Inflammatory macrophage treated with lipopolysaccharide for 4 hours (primary cell): ENCODE data around the gene SMIM23.

Source experiments
- DNase-seq: peaks from one replicate; pipeline ENCODE4 v3.0.0-alpha.2; 2020

The SMIM23 gene

DNA sequence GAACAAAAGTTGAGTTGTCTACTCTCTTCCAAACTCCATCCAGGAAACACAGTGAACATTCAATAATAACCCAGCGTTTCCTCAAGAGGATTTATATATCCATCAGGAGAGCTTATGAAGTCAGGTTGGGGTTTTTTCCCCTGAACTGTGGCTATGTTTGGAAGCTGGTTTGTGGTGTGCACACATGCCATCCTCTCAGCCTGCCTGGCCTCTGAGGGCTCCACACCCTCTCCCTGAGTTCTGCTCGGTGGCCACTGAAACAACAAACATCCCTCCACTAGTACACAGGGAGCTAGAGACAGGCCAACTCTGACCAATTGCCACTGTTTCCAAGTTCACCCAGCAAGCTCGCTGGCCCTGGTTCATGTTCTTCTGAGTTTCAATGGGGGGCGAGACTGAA, 35.7 kb downstream of the SMIM23 start:
- no peak for DNase-seq

DNA sequence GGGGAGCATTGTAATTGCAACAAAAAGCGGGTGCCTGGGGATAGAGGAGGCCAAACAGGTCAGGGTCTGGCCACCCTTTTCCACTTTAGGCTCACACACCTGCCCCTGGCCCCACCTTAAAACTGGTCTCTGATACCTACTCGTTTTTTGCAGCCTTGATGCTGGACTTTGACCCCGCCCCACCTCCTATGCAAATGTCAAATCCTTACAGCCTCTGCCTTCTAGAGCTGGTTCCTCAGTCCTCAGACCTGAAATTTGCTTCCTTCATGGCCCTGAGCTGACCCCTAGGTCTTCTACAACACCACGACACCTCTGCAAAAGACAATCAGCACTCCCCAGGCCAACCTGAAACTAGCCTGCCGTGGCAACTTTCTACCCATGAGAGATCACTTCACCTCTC, 37.7 kb downstream of the SMIM23 start:
- no peak for DNase-seq

DNA sequence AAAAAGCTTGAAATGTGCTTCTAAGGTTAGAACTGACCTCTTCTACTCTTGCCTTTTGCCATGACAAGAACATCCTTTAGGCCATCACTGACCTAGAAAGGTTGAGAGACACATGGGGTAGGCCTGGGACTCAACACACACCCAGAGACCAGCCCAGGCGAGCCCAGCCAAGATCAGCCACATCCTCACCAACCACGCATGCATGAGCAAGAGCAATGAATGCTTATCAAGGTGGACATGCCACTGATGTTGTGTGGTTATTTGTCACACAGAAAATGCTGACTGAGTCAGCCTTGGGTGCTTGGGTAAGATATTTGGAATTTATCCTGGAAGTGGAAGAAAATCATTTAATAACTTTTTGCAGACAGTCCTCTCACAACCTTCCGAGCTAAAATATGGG, 39.4 kb downstream of the SMIM23 start:
- DNase-seq: no peak

DNA sequence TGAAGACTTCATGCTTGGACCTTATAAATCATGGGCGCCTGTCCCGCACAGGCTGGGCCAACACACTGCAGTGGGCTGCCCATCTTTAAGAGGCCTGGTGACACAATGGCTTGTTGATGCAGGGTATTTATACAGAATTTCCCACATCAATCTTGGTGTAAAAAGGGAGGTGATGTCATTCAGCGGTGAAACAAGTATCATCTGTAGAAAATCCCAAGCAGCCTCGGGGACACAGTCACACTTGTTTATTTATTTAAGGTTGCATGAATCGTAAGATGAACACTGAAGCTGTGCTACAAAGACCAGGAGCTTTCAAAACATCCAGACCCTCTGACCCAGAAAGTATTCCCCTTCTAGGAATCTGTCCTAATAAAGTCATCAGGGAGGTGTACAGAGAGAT, 40.5 kb downstream of the SMIM23 start:
- DNase-seq: no peak

DNA sequence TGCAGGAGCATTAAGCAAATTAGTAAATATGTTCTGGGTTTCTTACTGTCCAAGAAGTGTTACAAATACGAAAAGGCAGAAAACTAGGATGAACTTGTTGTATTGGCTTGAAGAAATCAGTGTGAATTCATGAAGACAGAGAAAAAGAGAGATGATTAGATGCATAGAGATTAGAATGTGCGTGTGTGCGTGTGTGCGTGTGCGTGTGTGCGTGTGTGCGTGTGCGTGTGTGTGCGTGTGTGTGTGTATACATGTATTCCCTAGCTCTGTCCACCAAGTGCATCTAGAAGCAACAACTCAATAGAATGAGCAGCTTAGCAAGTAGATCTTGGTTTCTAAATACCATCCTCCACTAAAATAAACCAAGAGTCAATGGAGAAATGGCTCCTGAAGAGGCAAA, 41.5 kb downstream of the SMIM23 start:
- no peak for DNase-seq

DNA sequence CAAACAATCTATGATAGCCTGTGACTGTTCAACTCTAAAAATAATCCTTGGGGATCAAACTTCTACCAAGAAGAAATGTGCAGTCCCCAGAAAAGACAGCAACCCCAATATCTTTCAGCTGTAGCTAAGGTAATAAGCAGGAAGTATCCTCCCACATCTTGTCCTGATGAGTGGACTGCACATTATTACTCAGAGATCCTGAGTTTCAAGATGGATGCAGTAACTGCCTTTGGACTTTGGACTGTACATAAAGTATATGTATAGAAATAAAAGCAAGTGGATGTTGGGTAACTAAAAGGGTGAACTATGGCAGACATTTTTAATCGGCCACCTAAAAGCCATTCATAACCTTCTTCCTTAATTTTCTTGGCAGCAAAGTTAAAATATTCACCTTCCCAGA, 45.1 kb downstream of the SMIM23 start:
- no peak for DNase-seq

DNA sequence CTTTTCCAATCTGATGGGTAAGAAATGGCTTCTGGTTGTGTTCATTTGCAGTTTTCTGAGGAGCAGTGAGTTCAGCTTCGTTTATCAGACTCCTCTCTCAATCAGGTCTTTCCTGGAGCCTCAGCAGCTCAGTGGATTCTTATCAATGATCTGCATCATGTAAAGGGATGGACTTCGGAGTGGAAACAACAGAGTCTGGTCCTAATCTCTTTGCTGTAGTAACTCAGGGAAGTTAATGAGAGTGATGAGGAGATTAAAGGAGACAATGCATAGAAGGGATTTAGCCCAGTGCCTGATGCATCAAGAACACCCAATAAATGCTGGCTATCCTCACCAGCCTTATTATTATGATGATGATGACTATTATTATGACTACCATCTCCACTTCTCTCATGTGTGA, 47.2 kb downstream of the SMIM23 start:
- DNase-seq: no peak

DNA sequence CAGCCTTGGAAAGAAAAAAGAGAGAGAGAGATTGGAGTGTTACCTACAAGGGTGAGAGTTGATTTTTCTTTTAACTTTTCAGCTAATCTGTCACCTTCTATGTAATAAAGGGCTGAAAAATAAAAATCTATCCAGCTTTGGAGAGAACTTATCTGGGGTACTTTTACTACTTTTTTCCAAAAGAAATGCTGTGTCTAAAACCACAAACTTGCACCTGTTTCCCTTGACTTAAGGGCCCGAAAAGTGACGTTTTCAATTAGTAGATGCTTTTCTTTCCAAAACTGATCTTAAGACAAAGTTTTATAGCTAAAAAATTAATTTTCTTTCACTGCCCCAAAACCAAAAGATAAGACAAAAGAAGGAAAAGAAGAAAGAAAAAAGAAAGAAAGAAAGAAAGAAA, 48.8 kb downstream of the SMIM23 start:
- no peak for DNase-seq

DNA sequence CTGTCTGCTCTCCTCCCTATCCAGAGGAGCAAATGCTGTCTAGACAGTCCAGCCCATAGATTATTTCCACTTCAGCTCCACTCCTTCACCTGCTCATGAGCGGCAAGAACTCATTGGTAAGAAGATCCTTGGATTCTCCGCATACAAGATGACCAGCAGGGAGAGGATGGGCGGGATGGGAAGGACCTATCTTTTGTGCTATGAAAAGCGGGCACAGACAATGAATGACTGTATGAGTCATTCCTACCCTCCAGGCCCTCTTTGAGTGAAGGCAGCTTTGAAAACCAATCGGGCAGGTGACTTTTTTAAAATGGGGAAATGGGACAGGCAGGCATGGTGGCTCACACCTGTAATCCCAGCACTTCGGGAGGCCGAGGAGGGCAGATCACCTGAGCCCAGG, 49.4 kb downstream of the SMIM23 start:
- no peak for DNase-seq

DNA sequence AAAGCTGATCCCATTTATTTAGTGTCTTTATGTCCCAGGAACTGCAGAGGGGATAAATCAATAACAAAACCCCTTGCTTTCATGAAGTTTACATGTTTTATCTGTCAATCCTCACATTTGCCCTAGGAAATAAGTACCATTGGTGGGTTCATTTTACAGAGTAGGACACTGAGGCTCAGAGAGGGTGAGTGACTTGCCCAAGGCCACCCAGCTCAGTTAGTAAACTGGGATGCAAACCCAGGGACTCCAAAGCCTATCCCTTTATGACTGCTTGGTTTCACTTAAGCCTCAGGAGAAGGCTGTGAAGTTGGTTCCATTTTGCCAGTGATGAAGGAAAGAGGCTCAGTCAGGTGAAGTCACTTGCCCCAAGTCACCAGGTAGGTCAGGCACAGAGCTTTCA, 51.9 kb downstream of the SMIM23 start:
- DNase-seq: no peak

DNA sequence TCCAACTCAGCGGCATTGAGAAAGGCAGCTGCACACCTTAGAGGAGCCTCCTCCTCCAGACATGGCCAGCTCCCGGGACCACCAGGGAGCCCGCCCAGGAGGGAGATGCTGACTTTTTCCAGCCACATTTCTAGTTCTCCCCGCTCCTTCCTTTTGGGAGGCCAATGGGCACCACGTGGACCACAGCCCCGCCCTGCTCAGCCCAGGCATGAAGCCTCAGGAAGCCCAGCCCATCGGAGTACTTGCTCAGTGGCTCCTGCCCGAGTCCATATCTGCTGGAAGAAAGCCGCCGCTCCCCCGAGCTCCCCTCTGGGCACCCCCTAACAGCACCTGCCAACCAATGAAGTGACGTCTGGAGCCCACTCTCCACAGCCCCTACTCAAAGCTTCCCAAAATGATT, 52.4 kb downstream of the SMIM23 start:
- no peak for DNase-seq

DNA sequence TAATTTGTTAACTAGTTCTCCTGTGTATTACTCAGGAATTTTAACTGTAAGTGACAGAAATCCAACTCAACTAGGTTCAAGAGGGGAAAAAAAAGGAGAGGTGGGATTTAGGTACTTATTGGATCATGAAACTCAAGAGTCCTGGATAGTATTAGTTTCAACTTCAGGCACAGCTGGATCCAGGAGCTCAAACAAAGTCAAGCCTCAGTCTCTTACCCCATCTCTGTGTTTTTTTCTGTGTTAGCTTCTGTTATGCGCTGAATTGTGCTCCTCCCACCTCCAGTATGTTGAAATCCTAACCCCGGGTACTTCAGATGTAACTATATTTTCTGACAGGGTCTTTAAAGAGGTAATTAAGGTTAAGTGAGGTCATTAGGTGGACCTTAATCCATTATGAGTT, 53.5 kb downstream of the SMIM23 start:
- DNase-seq: no peak

DNA sequence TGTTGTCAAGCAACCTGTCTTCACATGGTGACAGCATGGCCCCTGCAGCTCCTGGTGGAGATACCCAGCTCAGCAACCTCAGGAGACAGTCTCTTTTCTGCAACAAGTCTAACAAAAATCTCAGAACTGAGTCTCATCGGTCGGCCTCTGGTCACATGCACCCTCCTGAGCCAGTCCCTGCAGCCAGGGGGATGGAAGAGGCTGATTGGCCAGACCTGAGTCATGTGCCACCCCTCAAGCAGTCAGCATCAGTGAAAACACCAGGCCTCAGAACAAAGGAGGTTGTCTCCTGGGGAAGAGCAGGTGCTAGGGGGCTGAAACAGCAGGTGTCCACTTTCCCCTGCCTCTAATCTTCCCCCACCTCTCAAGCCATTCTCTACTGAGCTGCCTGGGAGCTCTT, 54.4 kb downstream of the SMIM23 start:
- DNase-seq: no peak
